ENCODE results near the gene OSBPL9.

- no peak for TF ChIP-seq POLR2AphosphoS5 (IDR thresholded peaks at IDR 0.05; ENCODE audit: low read depth, low read length)
- no peak for TF ChIP-seq SPI1 (IDR thresholded peaks at IDR 0.05; ENCODE audit: low read depth, low read length)
Measured at GRCh38 chr1:51661081-51661518, 44.2 kb downstream of the OSBPL9 start.
